GM18526 (cell line): ENCODE results near the gene MPPED1.

Source experiments
- POLR2A ChIP-seq: IDR thresholded peaks from 3 replicates; pipeline ENCODE4 v1.6.1; 2011; ENCODE audit not compliant: insufficient read length; ENCODE audit errors: extremely low read depth

Gene MPPED1

DNA sequence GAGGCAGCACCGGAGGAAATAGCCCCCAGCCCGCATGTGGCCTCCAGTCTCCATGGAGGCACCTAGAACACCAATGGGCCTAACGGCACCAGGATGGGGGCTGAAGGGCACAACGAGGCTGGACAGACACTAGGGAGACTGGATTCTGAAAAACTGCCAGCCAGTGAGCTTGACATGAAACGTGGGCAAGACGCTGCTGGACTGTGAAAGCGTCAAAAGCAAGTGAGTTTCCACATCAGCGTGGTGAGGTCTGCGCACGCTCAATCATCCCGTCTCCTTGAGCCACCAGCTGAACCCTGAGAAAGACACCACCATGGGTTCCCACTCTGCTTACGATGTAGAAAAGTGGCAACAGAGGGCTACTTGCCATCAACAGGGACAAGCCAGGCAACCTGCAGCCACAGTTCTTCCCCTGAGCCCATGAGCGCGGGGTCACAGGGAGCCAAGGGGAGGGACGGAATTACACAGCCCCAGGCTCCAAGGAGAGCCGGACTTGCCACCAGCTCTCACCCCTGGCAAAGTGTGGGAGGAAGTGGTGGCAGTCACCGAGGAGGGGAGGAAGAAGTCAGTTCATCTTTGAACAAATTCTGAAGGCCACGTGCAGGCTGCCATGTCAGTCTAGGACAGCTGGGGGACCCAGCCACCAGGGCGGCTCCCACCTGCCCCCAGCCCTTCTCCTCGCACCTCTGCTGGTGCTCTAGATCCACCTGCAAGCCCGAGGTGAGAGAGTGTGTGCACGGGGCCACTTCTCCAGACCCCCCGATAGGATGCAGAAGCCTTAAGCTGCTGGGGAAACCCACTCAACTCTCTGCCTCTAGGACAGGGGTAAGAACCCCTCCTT lies 131.1 kb downstream of the MPPED1 start:
- no peak for TF ChIP-seq POLR2A

DNA sequence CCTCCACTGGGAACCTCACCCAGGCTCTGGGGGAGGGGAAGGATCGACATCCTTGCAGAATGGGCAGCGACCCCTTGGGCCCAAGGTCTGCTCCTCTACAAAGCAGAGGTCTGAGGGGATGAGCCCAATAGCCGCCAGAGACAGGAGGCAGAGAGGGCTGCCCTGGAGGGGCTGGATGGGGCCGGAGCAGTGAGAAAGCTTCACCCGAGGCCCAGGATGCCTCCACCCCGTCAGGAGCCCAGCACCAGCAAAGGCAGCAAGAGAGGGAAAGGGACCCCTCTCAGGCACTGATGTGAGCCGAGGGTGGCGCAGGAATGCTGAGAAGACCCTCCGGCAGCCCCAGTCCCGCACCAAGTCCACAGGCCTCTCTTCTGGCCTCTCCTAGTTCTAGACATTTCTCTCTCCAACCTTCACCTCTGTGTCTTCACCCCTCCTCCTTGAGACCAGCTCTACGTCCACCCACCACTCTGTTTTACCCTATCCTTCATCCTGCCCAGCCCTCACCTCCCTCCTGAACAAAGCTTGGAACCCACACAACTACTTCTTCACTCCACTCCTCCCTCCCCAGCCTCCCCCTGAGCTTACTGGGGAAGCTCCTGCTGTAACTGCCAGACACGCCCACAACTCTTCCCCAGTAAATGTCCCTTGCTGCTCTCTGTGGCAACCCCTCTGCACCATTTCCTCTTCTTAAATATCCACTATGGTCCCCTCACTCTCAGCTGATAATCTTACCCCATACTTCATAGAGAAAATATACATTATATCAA lies 131.9 kb downstream of the MPPED1 start:
- no peak for TF ChIP-seq POLR2A

- TF ChIP-seq POLR2A, result no peak
Observed at GRCh38 chr22:43544289-43544673, 132.5 kb downstream of the MPPED1 start.

- no peak for TF ChIP-seq POLR2A
Observed at GRCh38 chr22:43546186-43546585, 134.4 kb downstream of the MPPED1 start.

DNA sequence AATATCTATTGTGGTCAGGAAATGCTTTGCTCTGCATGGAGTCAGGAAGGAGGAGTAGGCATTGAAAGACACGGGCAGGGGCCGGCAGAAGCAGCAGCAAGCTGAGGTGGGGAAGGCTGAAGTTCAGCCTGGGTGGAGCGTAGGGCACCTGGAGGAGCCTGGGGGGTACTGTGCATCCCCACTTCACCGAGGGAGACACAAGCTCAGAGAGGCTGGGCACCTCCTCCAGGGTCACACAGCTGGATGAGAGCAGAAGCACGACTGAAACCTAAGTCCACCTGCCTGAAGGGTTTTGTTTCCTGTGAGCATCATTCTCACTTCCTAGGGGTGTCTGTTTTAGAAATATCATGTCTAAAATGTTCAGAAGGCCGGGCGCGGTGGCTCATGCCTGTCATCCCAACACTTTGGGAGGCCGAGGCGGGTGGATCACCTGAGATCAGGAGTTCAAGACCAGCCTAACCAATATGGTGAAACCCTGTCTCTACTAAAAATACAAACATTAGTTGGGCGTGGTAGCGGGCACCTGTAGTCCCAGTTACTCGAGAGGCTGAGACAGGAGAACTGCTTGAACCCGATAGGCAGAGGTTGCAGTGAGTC lies 138.3 kb downstream of the MPPED1 start:
- TF ChIP-seq POLR2A, result no peak

DNA sequence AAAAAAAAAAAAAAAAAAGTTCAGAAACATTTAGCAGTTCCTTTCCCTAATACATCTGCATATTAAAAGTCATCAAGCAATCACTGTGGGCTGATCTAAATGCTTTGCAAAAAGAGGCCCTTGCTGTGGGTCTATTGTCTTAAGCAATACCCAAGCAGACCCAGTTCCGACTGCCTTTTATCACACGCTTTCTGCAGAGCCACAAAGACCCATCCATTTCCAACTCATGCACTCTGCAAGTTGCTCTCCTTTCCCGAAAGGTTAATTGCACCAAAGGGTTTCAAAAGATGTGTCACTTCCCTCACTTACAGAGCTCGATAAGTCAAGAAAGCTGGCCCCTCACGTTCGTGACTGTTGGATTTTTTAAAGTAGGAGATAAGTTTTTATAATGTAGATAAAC lies 138.9 kb downstream of the MPPED1 start:
- no peak for TF ChIP-seq POLR2A

DNA sequence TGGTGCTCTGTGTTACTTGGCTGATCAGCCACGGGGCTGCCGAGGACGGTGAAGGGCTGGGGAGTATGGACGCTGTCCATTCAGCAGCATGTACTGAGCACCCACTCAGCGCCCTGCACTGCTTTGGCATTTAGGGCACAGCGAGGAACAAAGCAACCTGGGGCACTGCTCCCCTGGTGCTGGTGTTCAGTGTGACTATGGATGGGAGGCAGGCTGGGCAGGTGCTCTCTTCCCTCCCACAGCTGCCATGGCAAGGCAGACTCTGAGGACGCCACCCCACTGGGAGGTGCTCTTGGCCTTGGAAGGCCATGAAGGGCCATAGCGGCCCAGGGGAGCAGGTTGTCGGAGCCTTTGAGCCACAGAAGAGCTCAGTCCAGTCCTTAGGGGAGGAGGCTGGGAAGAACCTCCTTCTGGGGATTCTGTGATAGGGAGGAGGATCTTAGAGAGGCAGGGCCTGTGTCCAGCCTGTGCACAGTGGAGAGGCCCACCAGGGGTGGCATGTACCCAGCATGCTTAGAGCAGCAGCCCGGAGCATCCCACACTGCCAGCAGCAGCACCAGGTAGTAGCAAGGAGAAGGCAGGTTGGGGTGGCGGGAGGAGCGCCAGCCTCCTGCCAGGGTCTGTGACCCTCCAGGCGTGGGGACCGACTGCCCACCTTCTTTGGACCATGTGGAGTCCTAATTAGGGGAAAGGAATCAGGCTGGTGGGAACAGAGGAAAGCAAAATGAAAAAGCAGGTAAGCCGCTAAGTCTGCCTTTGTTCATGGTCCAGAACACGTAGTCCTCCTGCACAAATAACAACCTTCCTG lies 141.8 kb downstream of the MPPED1 start:
- no peak for TF ChIP-seq POLR2A

DNA sequence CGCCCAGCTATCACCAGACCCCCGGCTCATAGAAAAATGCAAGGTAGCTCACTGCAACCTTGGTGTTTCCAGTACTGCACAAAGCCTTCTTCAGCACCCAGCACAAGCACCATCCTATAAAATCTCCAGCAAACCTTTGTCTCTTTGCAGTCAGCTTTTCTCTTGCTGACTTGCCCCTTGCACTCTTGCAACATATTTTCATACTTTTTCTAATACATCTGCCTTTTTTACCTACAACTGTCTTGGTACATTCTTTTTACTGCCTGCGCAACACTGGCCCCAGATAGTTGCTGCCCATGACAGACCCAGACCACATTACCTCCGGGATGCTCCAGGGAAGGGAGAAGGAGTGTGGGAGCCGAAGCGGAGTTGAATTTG lies 142.4 kb downstream of the MPPED1 start:
- TF ChIP-seq POLR2A, result no peak

DNA sequence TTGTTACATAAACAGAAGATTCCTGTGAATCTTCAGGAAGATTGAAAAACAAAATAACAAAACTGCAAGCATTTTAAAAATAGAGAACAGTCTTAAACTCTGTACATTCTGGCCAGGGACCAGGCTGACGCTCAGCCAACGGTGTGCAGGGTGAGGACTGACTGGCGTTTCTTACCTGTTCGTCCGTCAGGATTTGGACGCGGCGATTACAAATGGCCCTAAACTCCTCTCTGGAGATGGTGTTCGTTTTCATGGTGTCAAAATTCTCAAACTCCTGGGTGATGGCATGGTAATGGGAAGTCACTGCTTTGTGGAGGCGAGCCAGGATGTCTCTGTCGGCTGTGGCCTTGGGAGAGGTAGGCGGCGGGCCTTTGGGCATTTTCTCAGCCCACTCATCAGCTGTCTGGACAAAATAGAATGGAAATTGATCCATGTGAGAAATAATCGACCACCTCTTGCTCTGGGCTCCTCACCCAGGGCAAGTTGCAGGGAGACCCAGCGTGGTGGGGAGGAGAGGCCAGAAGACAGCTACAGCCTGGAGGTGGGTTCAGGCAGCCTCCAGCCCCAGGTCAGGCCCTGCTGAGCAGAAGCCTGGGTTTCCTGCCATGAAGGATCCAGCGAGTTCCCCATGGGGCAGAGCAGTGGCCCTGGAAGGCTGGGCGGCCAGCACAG lies 143.0 kb downstream of the MPPED1 start:
- TF ChIP-seq POLR2A, result no peak

- TF ChIP-seq POLR2A, result no peak
Observed at GRCh38 chr22:43555561-43556515, 144.0 kb downstream of the MPPED1 start.
